ENCODE measurements around the gene CCDC8. TPM values are rescaled to one million over a fixed set of nuclear protein-coding genes. Genes with fewer than 3 reads are reported as not detected.

The CCDC8 gene
- polyA plus RNA-seq, 1 of the 3 experiments (the other 2 are of a cell fraction), result 0.03 TPM

GRCh38 chr19:46371371-46371901, 41.9 kb downstream of the CCDC8 start:
- whole genome bisulfite sequencing (ENCODE audit: low lambda C conversion rate), result 91% methylated on average over 9 of the region's 10 CpGs
- H4K20me1 ChIP-seq (ENCODE audit: insufficient read depth), result peaks cover 29% of the 10 kb centered on the region
- peaks cover 61% of the 10 kb centered on the region for H3K79me2 ChIP-seq (ENCODE audit: insufficient read depth)
- H3K27me3 ChIP-seq (ENCODE audit: insufficient read depth), result no peaks in the 10 kb centered on the region
- H2AFZ ChIP-seq (ENCODE audit: low read depth), result no peak overlapping the region
- ChIA-PET CTCF (interaction anchor here (2.0 to 5.0 kb wide), 4 partner anchors 13 to 91 kb away, joined by 9 to 27 read pairs (median 18); partner anchors contain the start of gene PPP5C), POLR2A (interaction anchor here (0.6 kb wide), 1 partner anchor 1387 kb away, joined by 3 read pairs; no protein-coding TSS in a partner anchor)
- H3K9me3 ChIP-seq, result no peaks in the 10 kb centered on the region
- H3F3A ChIP-seq (replicated peaks; ENCODE audit: insufficient read depth), result no peaks in the 10 kb centered on the region
- H3K4me3 ChIP-seq (ENCODE audit: low read depth in 2 of 2, low read length in 1 of 2), result no peak overlapping the region
- TF ChIP-seq NFIC (IDR thresholded peaks at IDR 0.05; ENCODE audit: borderline replicate concordance) (no peak), NRF1 (IDR thresholded peaks at IDR 0.05; ENCODE audit: low read depth, low read length) (no peak), EP300 (IDR thresholded peaks at IDR 0.05; ENCODE audit: borderline replicate concordance in 1 of 2, low read depth in 1 of 2, low read length in 1 of 2) (no peak), CHD2 (IDR thresholded peaks at IDR 0.05; ENCODE audit: low read length, partially characterized antibody) (no peak), ELF1 (IDR thresholded peaks at IDR 0.05) (no peak), JUND (IDR thresholded peaks at IDR 0.05) (no peak), MEF2A (IDR thresholded peaks at IDR 0.05; ENCODE audit: borderline replicate concordance, low read depth) (no peak), RAD21 (IDR thresholded peaks at IDR 0.05; ENCODE audit: low read length) (no peak), TCF12 (IDR thresholded peaks at IDR 0.05) (no peak), RCOR1 (IDR thresholded peaks at IDR 0.05; ENCODE audit: low read length) (no peak), FOXJ3 (CRISPR knock-in tag; IDR thresholded peaks at IDR 0.05) (no peak), FOSL2 (IDR thresholded peaks at IDR 0.05; ENCODE audit: borderline replicate concordance, low read depth) (no peak)
- TF ChIP-seq, protein P1, sequence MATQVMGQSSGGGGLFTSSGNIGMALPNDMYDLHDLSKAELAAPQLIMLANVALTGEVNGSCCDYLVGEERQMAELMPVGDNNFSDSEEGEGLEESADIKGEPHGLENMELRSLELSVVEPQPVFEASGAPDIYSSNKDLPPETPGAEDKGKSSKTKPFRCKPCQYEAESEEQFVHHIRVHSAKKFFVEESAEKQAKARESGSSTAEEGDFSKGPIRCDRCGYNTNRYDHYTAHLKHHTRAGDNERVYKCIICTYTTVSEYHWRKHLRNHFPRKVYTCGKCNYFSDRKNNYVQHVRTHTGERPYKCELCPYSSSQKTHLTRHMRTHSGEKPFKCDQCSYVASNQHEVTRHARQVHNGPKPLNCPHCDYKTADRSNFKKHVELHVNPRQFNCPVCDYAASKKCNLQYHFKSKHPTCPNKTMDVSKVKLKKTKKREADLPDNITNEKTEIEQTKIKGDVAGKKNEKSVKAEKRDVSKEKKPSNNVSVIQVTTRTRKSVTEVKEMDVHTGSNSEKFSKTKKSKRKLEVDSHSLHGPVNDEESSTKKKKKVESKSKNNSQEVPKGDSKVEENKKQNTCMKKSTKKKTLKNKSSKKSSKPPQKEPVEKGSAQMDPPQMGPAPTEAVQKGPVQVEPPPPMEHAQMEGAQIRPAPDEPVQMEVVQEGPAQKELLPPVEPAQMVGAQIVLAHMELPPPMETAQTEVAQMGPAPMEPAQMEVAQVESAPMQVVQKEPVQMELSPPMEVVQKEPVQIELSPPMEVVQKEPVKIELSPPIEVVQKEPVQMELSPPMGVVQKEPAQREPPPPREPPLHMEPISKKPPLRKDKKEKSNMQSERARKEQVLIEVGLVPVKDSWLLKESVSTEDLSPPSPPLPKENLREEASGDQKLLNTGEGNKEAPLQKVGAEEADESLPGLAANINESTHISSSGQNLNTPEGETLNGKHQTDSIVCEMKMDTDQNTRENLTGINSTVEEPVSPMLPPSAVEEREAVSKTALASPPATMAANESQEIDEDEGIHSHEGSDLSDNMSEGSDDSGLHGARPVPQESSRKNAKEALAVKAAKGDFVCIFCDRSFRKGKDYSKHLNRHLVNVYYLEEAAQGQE (IDR thresholded peaks at IDR 0.05; ENCODE audit: low read depth, low read length), result no peak
- peaks cover 29 to 30% of the 10 kb centered on the region in 2 experiments for H3K4me1 ChIP-seq (ENCODE audit: control insufficient read depth in 1 of 2, insufficient read depth in 2 of 2, low read depth in 1 of 2, low read length in 1 of 2)
- no peak overlapping the region; a peak in 1 of 4 replicates for H3K27ac ChIP-seq (ENCODE audit: low read depth in 2 of 2, low read length in 1 of 2)
- no peak overlapping the region for H3K4me2 ChIP-seq
- H3K9ac ChIP-seq, result no peak overlapping the region
- no peaks in the 10 kb centered on the region for H3K9me2 ChIP-seq
- no peak for DNase-seq
- peaks cover 10 to 20% of the 10 kb centered on the region in 2 experiments for H3K36me3 ChIP-seq (replicated peaks in 1 of 2; ENCODE audit: control insufficient read depth in 1 of 2, insufficient read depth in 2 of 2, low read length in 1 of 2)

GRCh38 chr19:46369817-46370216, 43.5 kb downstream of the CCDC8 start:
- no peaks in the 10 kb centered on the region for H3K9me2 ChIP-seq
- H2AFZ ChIP-seq (ENCODE audit: low read depth), result no peak overlapping the region
- CTCF ChIA-PET, result interaction anchor here (1.2 to 4.9 kb wide), 4 partner anchors 22 to 146 kb away, joined by 3 to 21 read pairs (median 4); partner anchors contain the start of gene PPP5C
- H3K27ac ChIP-seq (ENCODE audit: low read depth in 2 of 2, low read length in 1 of 2), result no peak overlapping the region
- TF ChIP-seq NRF1 (IDR thresholded peaks at IDR 0.05; ENCODE audit: low read depth, low read length) (no peak), TEAD4 (IDR thresholded peaks at IDR 0.05; ENCODE audit: borderline replicate concordance, insufficient read depth) (no peak), IRF3 (IDR thresholded peaks at IDR 0.05; ENCODE audit: low read depth, low read length) (no peak), GABPA (IDR thresholded peaks at IDR 0.05; ENCODE audit: low read depth) (no peak), RFX5 (IDR thresholded peaks at IDR 0.05; ENCODE audit: low read length) (no peak), NFIC (IDR thresholded peaks at IDR 0.05; ENCODE audit: borderline replicate concordance) (no peak), MXI1 (IDR thresholded peaks at IDR 0.05; ENCODE audit: low read depth, low read length) (no peak), EZH2phosphoT487 (IDR thresholded peaks at IDR 0.05; ENCODE audit: borderline replicate concordance, low read depth) (no peak), RXRA (IDR thresholded peaks at IDR 0.05; ENCODE audit: borderline replicate concordance, low read depth) (no peak)
- TF ChIP-seq, protein P2, sequence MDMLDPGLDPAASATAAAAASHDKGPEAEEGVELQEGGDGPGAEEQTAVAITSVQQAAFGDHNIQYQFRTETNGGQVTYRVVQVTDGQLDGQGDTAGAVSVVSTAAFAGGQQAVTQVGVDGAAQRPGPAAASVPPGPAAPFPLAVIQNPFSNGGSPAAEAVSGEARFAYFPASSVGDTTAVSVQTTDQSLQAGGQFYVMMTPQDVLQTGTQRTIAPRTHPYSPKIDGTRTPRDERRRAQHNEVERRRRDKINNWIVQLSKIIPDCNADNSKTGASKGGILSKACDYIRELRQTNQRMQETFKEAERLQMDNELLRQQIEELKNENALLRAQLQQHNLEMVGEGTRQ (IDR thresholded peaks at IDR 0.05; ENCODE audit: borderline replicate concordance, low read depth, low read length), result no peak
- H3K9ac ChIP-seq, result no peak overlapping the region
- POLR2A ChIA-PET, result no interaction called here
- peaks cover 4 to 18% of the 10 kb centered on the region in 2 experiments for H3K36me3 ChIP-seq (replicated peaks in 1 of 2; ENCODE audit: control insufficient read depth in 1 of 2, insufficient read depth in 2 of 2, low read length in 1 of 2)
- no peak overlapping the region for H3K4me3 ChIP-seq (ENCODE audit: low read depth in 2 of 2, low read length in 1 of 2)
- H3K79me2 ChIP-seq (ENCODE audit: insufficient read depth), result peaks cover 70% of the 10 kb centered on the region
- H3F3A ChIP-seq (replicated peaks; ENCODE audit: insufficient read depth), result no peaks in the 10 kb centered on the region
- peaks cover 29% of the 10 kb centered on the region for H4K20me1 ChIP-seq (ENCODE audit: insufficient read depth)
- no peaks in the 10 kb centered on the region for H3K9me3 ChIP-seq
- WGBS (ENCODE audit: low lambda C conversion rate), result 92% methylated on average over 7 of the region's 7 CpGs
- H3K4me1 ChIP-seq (ENCODE audit: control insufficient read depth in 1 of 2, insufficient read depth in 2 of 2, low read depth in 1 of 2, low read length in 1 of 2), result peaks cover 29 to 30% of the 10 kb centered on the region in 2 experiments
- H3K4me2 ChIP-seq, result no peak overlapping the region
- DNase-seq, result no peak
- no peaks in the 10 kb centered on the region for H3K27me3 ChIP-seq (ENCODE audit: insufficient read depth)

Data from SK-N-SH (cell line).